H1 (cell line): ENCODE results near the gene FAU. TPM values are rescaled to one million over a fixed set of nuclear protein-coding genes. Genes with fewer than 3 reads are reported as not detected.

ENCODE experiments used
- CTCF ChIA-PET: fragments of 300-600 bp; sonication (Branson Sonifier 250); formaldehyde crosslinking; loops from one replicate; lab custom pipeline; 2021; ENCODE audit not compliant: partially characterized antibody; lab: Charles Lee
- POLR2A ChIA-PET: fragments of 300-600 bp; sonication (Branson Sonifier 250); formaldehyde crosslinking; loops from one replicate; lab custom pipeline; 2021; ENCODE audit warnings: inconsistent platforms; ENCODE audit not compliant: partially characterized antibody; lab: Charles Lee
- DNase-seq, 2 experiments: peaks; one replicate each; pipeline versions ENCODE4 v3.0.0 to v3.0.0-alpha.2; 2010 to 2022; ENCODE audit warnings: low spot score in 2 of 2, low read depth in 1 of 2, mixed read lengths in 1 of 2
- FAIRE-seq: peaks from 2 replicates; lab custom pipeline; 2011; peaks lifted over from hg19 to GRCh38; lab: Jason Lieb, UNC
- H2AFZ ChIP-seq: 2 replicates; pipeline ENCODE4 v1.8.1; 2012; ENCODE audit warnings: low read length, inconsistent platforms
- H2AK5ac ChIP-seq: 2 replicates; pipeline ENCODE4 v1.6.1; 2013; ENCODE audit warnings: low read depth, low read length
- H2BK120ac ChIP-seq: replicated peaks from 2 replicates; pipeline ENCODE3; 2013; ENCODE audit warnings: low read depth, low read length, inconsistent platforms
- H2BK12ac ChIP-seq: 2 replicates; pipeline ENCODE4 v1.6.1; 2013; ENCODE audit warnings: low read depth, low read length
- H2BK15ac ChIP-seq: 2 replicates; pipeline ENCODE4 v1.6.1; 2013; ENCODE audit warnings: low read length
- H2BK20ac ChIP-seq: 2 replicates; pipeline ENCODE4 v1.6.1; 2013; ENCODE audit warnings: low read length
- H2BK5ac ChIP-seq: 2 replicates; pipeline ENCODE4 v1.6.1; 2013; ENCODE audit warnings: low read depth, low read length
- H3K14ac ChIP-seq: 2 replicates; pipeline ENCODE4 v1.6.1; 2013; ENCODE audit warnings: inconsistent platforms; ENCODE audit not compliant: insufficient read length
- H3K18ac ChIP-seq: 2 replicates; pipeline ENCODE4 v1.6.1; 2013; ENCODE audit warnings: low read length; ENCODE audit errors: extremely low read depth
- H3K23ac ChIP-seq: 2 replicates; pipeline ENCODE4 v1.6.1; 2013; ENCODE audit warnings: inconsistent platforms; ENCODE audit not compliant: insufficient read length
- H3K23me2 ChIP-seq: 2 replicates; pipeline ENCODE4 v1.6.1; 2013; ENCODE audit warnings: low read depth, low read length
- H3K27ac ChIP-seq: 2 replicates; pipeline ENCODE4 v1.6.1; 2011; ENCODE audit warnings: low read depth, low read length, inconsistent platforms
- H3K27me3 ChIP-seq, 4 experiments: replicated peaks in 1 of 4; 1 replicate in 1 of 4; 2 replicates in 3 of 4; pipeline versions ENCODE4 v1.6.1 to v1.8.1; 2011 to 2013; ENCODE audit warnings: low read length in 3 of 4, mild to moderate bottlenecking in 3 of 4, inconsistent platforms in 2 of 4, mixed read lengths in 2 of 4, moderate library complexity in 1 of 4; ENCODE audit not compliant: control insufficient read depth in 3 of 4, insufficient read depth in 3 of 4; ENCODE audit errors: extremely low read depth in 1 of 4
- H3K36me3 ChIP-seq, 4 experiments: 2 replicates each; pipeline versions ENCODE4 v1.6.1 to v1.8.1; 2011 to 2013; ENCODE audit warnings: mild to moderate bottlenecking in 4 of 4, low read length in 3 of 4, moderate library complexity in 2 of 4, control low read depth in 1 of 4, inconsistent platforms in 1 of 4; ENCODE audit not compliant: insufficient read depth in 4 of 4, control insufficient read depth in 2 of 4
- H3K4ac ChIP-seq: replicated peaks from 2 replicates; pipeline ENCODE3; 2013; ENCODE audit warnings: low read length, low read depth, mixed read lengths, inconsistent platforms; ENCODE audit not compliant: insufficient read length
- H3K4me1 ChIP-seq, 4 experiments: replicated peaks in 1 of 4; 1 replicate in 1 of 4; 2 replicates in 3 of 4; pipeline versions ENCODE4 v1.6.1 to v1.8.1; 2011 to 2013; ENCODE audit warnings: low read length in 3 of 4, inconsistent platforms in 2 of 4, mixed read lengths in 1 of 4; ENCODE audit not compliant: insufficient read depth in 4 of 4, control insufficient read depth in 3 of 4
- H3K4me2 ChIP-seq, 2 experiments: 2 replicates each; pipeline versions ENCODE4 v1.6.1 to v1.8.1; 2011 to 2013; ENCODE audit warnings: low read depth in 2 of 2, low read length in 2 of 2, control low read depth in 1 of 2, inconsistent platforms in 1 of 2, mild to moderate bottlenecking in 1 of 2; ENCODE audit not compliant: insufficient read depth in 1 of 2
- H3K4me3 ChIP-seq, 4 experiments: fragments of 200-600, 300-600 bp in 1 of 4; sonication (generic), shearing (Covaris generic), sonication (Bioruptor Twin) in 1 of 4; 2 replicates each; pipeline versions ENCODE4 v1.5.1 to v1.8.1; 2011 to 2016; ENCODE audit warnings: low read length in 4 of 4, low read depth in 3 of 4, control low read depth in 2 of 4, inconsistent platforms in 2 of 4, mild to moderate bottlenecking in 2 of 4, mixed read lengths in 1 of 4, moderate library complexity in 1 of 4; ENCODE audit not compliant: insufficient read depth in 2 of 4; ENCODE audit errors: extremely low read depth in 1 of 4
- H3K56ac ChIP-seq: replicated peaks from 2 replicates; pipeline ENCODE3; 2013; ENCODE audit warnings: low read depth, mild to moderate bottlenecking, mixed read lengths, low read length, inconsistent platforms; ENCODE audit not compliant: insufficient read length
- H3K79me1 ChIP-seq: 2 replicates; pipeline ENCODE4 v1.6.1; 2013; ENCODE audit warnings: low read depth, low read length, control low read depth
- H3K79me2 ChIP-seq, 2 experiments: 2 replicates each; pipeline versions ENCODE4 v1.6.1 to v1.8.1; 2012 to 2013; ENCODE audit warnings: low read length in 2 of 2, mild to moderate bottlenecking in 2 of 2, inconsistent platforms in 1 of 2; ENCODE audit not compliant: insufficient read depth in 2 of 2, control insufficient read depth in 1 of 2
- H3K9ac ChIP-seq, 4 experiments: replicated peaks in 1 of 4; 1 replicate in 1 of 4; 2 replicates in 3 of 4; pipeline versions ENCODE4 v1.6.1 to v1.8.1; 2011 to 2013; ENCODE audit warnings: low read depth in 3 of 4, low read length in 3 of 4, control low read depth in 2 of 4, mild to moderate bottlenecking in 2 of 4, moderate library complexity in 2 of 4, inconsistent platforms in 1 of 4; ENCODE audit errors: extremely low read depth in 1 of 4
- H3K9me3 ChIP-seq, 2 experiments: 2 replicates each; pipeline versions ENCODE4 v1.6.1 to v1.8.1; 2012 to 2013; ENCODE audit warnings: mild to moderate bottlenecking in 2 of 2, moderate library complexity in 2 of 2, control low read depth in 1 of 2, inconsistent platforms in 1 of 2, low read depth in 1 of 2, low read length in 1 of 2, mixed read lengths in 1 of 2; ENCODE audit not compliant: insufficient read depth in 2 of 2
- H4K20me1 ChIP-seq, 2 experiments: replicated peaks in 1 of 2; 2 replicates each; pipeline versions ENCODE3 to v1.8.1; 2011 to 2013; ENCODE audit warnings: inconsistent platforms in 2 of 2, low read length in 2 of 2, mild to moderate bottlenecking in 1 of 2; ENCODE audit not compliant: insufficient read depth in 2 of 2, control insufficient read depth in 1 of 2
- H4K5ac ChIP-seq: 2 replicates; pipeline ENCODE4 v1.6.1; 2013; ENCODE audit warnings: low read length, low read depth, mixed read lengths, inconsistent platforms; ENCODE audit not compliant: insufficient read length
- H4K8ac ChIP-seq: 2 replicates; pipeline ENCODE4 v1.8.0; 2013; ENCODE audit warnings: mild to moderate bottlenecking, moderate library complexity, low read length, inconsistent platforms; ENCODE audit not compliant: insufficient read depth; ENCODE audit errors: extremely low read depth
- H4K91ac ChIP-seq: replicated peaks from 2 replicates; pipeline ENCODE3; 2013; ENCODE audit warnings: low read length, mixed read lengths, inconsistent platforms; ENCODE audit not compliant: insufficient read length
- ATF2 ChIP-seq: IDR thresholded peaks from 2 replicates; pipeline ENCODE4 v1.6.1; 2012; ENCODE audit warnings: low read length, inconsistent platforms
- ATF3 ChIP-seq: IDR thresholded peaks from 2 replicates; pipeline ENCODE4 v1.6.1; 2011; ENCODE audit warnings: low read depth, mild to moderate bottlenecking, low read length; ENCODE audit not compliant: insufficient read depth
- CHD2 ChIP-seq: IDR thresholded peaks from 2 replicates; pipeline ENCODE4 v1.6.1; 2012; ENCODE audit warnings: low read length, improper control_type of control experiment
- HDAC2 ChIP-seq, 2 experiments: fragments of 300-600 bp in 1 of 2; sonication (generic) in 1 of 2; IDR thresholded peaks; 2 replicates each; pipeline ENCODE4 v1.6.1; 2011 to 2012; ENCODE audit warnings: low read depth in 2 of 2, low read length in 2 of 2, mild to moderate bottlenecking in 2 of 2, moderate library complexity in 2 of 2, borderline replicate concordance in 1 of 2, inconsistent platforms in 1 of 2
- PHF8 ChIP-seq: fragments of 200-600 bp; sonication (generic); conservative IDR thresholded peaks from 2 replicates; pipeline ENCODE4 v1.7.1; 2012; ENCODE audit warnings: low read depth, mild to moderate bottlenecking, inconsistent platforms, low read length, moderate library complexity
- USF2 ChIP-seq: IDR thresholded peaks from 2 replicates; pipeline ENCODE4 v1.6.1; 2011; ENCODE audit warnings: low read length, improper control_type of control experiment
- WGBS, 2 experiments: shearing (Covaris generic) in 1 of 2; methylation state at CpG; one replicate each; pipeline versions ENCODE4 v1.1.6 to v1.1.7; 2013 to 2015; ENCODE audit warnings: low lambda C conversion rate in 2 of 2, mixed read lengths in 2 of 2, inconsistent platforms in 1 of 2, low coverage in 1 of 2, missing lambda C conversion rate in 1 of 2; ENCODE audit not compliant: insufficient replicate concordance in 2 of 2, insufficient coverage in 1 of 2, insufficient read length in 1 of 2; ENCODE audit errors: extremely low coverage in 1 of 2, missing lambda C conversion rate in 1 of 2; 5-methylcytosine and 5-hydroxymethylcytosine counted together
- polyA plus RNA-seq, 7 experiments: library from polyadenylated mRNA; depleted of rRNA in 3 of 7; stranded (reverse) in 5 of 7; unstranded in 2 of 7; fragments of >200 nt in 5 of 7; fragments of 200-250 nt in 2 of 7; gene quantifications; 1 replicate in 5 of 7; 2 replicates in 1 of 7; 4 replicates in 1 of 7; pipeline versions ENCODE4 v1.2.1 to v1.2.3, GENCODE V29; 2011 to 2013; ENCODE audit warnings: missing spikeins in 2 of 7, mixed read lengths in 2 of 7
- total RNA-seq: library from RNA; stranded (reverse); fragmentation: NEBNext Ultra II Directional; extraction: Animal tissue kit (Norgen Biotek cat#: 25700); gene quantifications from 2 replicates; pipeline ENCODE4 v1.2.1, GENCODE V29; 2021
- TF ChIP-seq, protein P1 (sequence below): IDR thresholded peaks from 2 replicates; pipeline ENCODE4 v1.6.1; 2012; ENCODE audit warnings: inconsistent platforms

FAU gene
- total and polyA plus RNA-seq, 2 of the 8 experiments (the other 6 are each of a cell fraction or from before 2014, with no cell fraction given), result 826 to 896 TPM

- CTCF ChIA-PET, result interaction anchor here (0.7 to 2.3 kb wide), 6 partner anchors 23 to 238 kb away, joined by 3 to 7 read pairs (median 3); partner anchors contain the start of gene TM7SF2
- peaks cover 10 to 22% of the 10 kb centered on the region in 2 experiments for H3K79me2 ChIP-seq
- TF ChIP-seq CHD2 (no peak), HDAC2 (IDR thresholded peaks at IDR 0.05; ENCODE audit: borderline replicate concordance in 1 of 2, low read depth in 2 of 2, low read length in 2 of 2) (no peak), ATF2 (no peak), ATF3 (no peak), USF2 (no peak), PHF8 (no peak)
- TF ChIP-seq, protein P1, sequence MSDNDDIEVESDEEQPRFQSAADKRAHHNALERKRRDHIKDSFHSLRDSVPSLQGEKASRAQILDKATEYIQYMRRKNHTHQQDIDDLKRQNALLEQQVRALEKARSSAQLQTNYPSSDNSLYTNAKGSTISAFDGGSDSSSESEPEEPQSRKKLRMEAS, result no peak
Measured at GRCh38 chr11:65086809-65087208, 35.1 kb downstream of the FAU start.

More at GRCh38 chr11:65086809-65087208, 35.1 kb downstream of the FAU start:
- Histone ChIP-seq H3K27ac (no peak overlapping the region), H3K36me3 (peaks cover 3 to 14% (median 11%) of the 10 kb centered on the region in 4 experiments), H3K4me3 (no peak overlapping the region), H3K4me1 (peaks cover 0 to 9% (median 4%) of the 10 kb centered on the region in 4 experiments; a peak in 5 of 7 replicates), H3K14ac (no peak overlapping the region), H3K56ac (no peak overlapping the region), H3K9me3 (no peaks in the 10 kb centered on the region), H2BK15ac (no peak overlapping the region), H3K27me3 (no peaks in the 10 kb centered on the region), H2BK5ac (no peak overlapping the region), H4K5ac (no peak overlapping the region), H3K4ac (no peak overlapping the region), H4K8ac (no peak overlapping the region), H3K23me2 (peaks cover 8% of the 10 kb centered on the region), H2AK5ac (no peak overlapping the region), H3K18ac (no peak overlapping the region), H4K20me1 (peaks cover 0 to 4% of the 10 kb centered on the region in 2 experiments), H3K23ac (no peak overlapping the region), H4K91ac (no peak overlapping the region), H3K4me2 (no peak overlapping the region), H2BK20ac (no peak overlapping the region), H3K9ac (no peak overlapping the region), H3K79me1 (peaks cover 18% of the 10 kb centered on the region), H2BK12ac (no peak overlapping the region), H2AFZ (no peak overlapping the region), H2BK120ac (no peak overlapping the region)
- DNase-seq (no peak), FAIRE-seq (no peak)
- POLR2A ChIA-PET, result interaction anchor here (0.7 to 16.8 kb wide), 4 partner anchors 11 to 30 kb away, joined by 3 to 230 read pairs (median 26); partner anchors contain the start of genes CDCA5, VPS51, ZFPL1 and ZNHIT2
- 85% methylated on average over 9 of the region's 9 CpGs; no CpG with 5 or more reads in 1 of the 2 experiments for WGBS, 2 experiments
